Activated CD4-positive, CD25-positive, alpha-beta regulatory T cell treated with anti-CD3 and anti-CD28 coated beads, Interleukin-2, amount 50 U/mL, for 16 hours (primary cell): ENCODE measurements around the gene CLTCL1.

Experiments
- DNase-seq: peaks from one replicate; pipeline ENCODE4 v3.0.0-alpha.2; 2020; ENCODE audit warnings: low read depth, low spot score

CLTCL1 gene

GRCh38 chr22:19196841-19197612 is 94.5 kb downstream of the CLTCL1 start:
- no peak for DNase-seq

- no peak for DNase-seq
Measured at GRCh38 chr22:19195796-19196731, 95.5 kb downstream of the CLTCL1 start.

- no peak for DNase-seq
Measured at GRCh38 chr22:19194766-19195536, 96.6 kb downstream of the CLTCL1 start.

DNA sequence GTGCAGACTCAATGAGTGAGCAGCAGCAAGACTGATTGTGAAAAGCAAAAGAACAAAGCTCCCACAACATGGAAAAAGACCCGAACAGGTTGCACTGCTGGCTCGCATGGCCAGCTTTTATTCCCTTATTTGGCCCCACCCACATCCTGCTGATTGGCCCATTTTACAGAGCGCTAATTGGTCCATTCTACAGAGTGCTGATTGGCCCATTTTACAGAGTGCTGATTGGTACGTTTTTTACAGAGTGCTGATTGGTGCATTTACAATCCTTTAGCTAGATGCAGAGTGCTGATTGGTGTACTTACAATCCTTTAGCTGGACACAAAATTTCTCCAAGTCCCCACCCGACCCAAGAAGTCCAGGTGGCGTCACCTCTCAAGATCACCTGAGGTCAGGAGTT is 97.6 kb downstream of the CLTCL1 start:
- DNase-seq, result no peak

- DNase-seq, result no peak
Measured at GRCh38 chr22:19187716-19188563, 103.6 kb downstream of the CLTCL1 start.

DNA sequence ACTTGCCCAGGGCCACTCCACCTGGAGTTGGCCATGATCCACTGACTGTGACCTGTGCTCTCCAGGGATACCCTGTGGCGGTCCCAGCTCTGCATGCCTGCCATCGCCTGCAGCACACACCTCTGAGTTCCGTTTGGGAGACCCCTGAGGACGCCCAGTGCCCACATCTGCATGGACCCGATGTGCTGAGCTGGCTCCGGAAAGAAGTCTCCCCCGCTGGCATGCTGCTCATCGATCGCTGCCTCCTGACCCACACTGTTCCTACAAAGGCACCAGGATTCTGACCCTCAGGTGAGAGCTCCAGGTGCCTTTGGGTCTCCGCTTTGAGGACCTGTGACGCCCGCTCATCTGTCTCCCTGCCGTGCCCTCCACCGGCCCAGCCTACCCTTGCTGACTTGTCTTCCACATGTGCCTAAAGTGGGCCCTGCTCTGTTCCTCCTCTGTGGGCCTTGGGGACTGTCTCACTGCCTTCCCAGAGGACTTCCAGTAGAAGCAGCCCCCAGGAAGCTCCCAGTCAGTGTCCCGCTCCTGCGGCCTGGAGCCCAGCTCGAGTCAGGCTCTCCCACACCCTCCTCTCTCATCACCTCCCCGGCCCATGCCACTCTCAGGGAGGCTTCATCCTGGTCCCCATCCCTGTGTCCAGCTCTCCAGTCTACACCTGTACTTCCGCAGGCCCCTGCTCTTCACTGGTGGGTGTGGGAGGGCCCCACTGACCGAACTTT is 107.1 kb downstream of the CLTCL1 start:
- no peak for DNase-seq

- no peak for DNase-seq
Measured at GRCh38 chr22:19183216-19183615, 108.3 kb downstream of the CLTCL1 start.

DNA sequence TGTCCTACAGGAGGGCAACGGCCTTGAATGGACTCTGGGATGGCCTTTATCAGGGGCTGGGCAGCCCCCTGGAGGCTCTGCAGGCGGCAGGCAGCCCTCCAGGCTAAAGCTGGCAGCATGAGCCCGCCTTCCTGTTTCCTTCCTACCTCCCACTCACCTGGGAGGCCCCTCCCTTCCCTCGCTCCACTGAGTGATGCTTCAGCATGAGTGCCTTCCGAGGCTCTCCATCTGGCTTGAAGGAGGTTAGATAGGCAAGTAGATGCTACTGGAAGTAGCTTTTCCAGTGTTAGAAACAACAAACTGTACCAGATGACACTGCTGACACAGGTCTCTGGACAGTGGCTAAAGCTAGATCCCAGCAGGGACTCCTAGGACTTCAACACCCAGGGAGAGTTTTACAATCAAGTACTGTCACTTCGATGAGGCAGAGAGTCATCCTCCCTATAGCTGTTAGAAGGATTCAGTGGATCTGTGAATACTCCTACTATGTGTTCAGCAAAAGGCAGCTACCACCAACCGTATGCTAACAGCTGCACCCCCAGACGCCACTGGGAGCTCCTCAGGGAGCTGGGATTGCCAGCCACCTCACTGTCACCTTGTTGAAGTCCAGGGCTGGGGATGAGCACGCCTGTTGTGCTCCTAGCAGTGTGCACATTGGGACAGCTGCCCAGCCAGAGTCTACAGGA is 108.9 kb downstream of the CLTCL1 start:
- DNase-seq, result no peak

DNA sequence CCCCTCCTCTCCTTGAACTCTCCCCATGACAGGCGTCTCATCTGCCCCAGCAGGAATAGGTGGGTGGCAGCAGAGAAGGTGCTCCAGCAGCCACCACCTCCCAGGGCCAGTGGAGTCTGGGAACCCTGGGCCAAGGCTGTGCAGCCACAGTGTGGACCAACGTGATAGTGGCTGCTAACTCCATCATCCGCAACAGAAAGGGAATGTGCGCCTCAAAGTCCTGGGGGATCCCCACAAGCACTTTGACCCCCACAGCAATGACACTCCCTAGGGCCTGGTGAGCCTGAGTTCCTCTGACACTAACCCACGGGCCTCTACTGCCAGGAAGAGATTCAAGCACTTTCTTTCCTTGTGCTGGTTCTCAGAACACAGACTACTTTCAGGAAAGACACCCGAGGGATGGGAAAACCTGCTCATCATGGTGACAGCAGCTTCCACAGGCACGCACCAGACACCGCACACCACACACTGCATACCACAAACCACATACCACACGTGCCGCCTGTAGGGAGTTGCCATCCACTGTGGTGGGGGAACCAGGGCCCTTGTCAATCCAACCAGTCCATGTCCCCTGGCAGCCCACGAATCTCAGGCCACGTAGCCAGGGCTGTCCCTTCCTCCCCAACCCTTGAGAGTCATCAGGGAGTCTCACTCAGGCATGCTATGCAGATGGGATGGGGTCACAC is 109.6 kb downstream of the CLTCL1 start:
- DNase-seq, result no peak

DNA sequence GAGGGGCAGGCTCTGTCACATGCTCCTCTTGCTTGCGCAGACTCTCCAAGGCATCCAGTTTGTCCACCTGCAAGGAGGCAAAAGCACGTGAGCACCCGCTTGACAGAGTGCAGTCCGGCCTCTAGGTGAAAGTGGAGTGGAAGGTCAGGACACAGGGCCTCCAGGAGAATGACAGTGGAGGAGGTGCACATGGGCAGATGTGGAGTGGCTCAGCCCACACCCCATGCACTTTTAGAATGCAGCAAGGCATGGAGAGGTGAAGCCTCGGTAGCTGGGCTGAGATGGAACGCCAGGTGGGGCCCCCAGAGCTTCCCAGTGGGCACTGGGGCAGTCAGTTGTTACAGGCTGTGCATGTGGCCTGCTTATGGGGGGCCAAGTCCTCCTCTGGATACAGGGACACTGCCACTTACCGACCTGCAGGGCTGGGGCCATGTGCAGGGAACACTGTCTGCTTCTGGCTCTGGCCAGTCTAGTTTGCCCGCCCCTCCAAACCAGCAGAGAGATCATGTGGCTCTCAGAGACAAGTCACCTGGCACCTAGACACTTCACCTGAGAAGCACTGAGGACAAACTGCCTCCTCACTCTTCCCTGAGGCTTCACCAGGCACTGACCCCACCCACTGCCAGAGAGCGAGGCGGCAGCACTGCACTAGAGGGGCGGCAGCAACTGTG is 110.6 kb downstream of the CLTCL1 start:
- DNase-seq, result no peak

GRCh38 chr22:19180234-19180633 is 111.3 kb downstream of the CLTCL1 start:
- DNase-seq, result no peak

DNA sequence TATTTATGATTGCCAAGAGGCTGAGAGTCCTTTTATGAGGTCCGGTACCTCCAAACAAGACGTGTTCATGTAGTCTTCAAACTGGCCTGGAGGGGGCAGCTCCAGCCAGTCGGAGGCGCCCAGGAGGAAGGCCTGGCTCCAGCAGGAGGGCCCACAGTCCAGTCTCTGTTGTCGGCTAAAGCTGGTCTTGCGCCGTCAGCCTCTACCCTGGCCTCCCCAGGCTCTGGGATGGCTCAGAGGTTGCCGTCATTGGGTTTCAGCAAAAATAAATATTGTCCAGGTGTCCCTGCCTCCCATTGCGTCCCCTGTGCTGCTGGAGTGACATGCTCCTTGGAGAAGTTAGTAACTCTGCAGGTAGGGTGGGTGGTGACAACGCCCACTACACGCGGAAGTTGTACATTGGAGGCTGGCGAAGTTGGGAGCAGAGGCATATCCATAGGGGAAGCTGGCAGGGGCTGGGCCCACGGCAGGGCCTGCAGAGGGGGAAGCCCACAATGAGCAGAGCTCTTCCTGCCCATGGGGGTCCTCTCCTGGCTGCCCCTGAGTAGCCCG is 111.9 kb downstream of the CLTCL1 start:
- DNase-seq, result no peak

- peak; percentile 59 for DNase-seq
Measured at GRCh38 chr22:19178657-19179496, 112.6 kb downstream of the CLTCL1 start, which contains the start of gene SLC25A1. TSS of gene SLC25A1 (minus strand) at chr22:19178736. CDS start at chr22:19178673, 63 bp downstream.

- DNase-seq, result peak; percentile 23
Measured at GRCh38 chr22:19178065-19178656, 113.4 kb downstream of the CLTCL1 start.

GRCh38 chr22:19177164-19178064 is 114.1 kb downstream of the CLTCL1 start:
- no peak for DNase-seq

GRCh38 chr22:19176732-19177131 is 114.8 kb downstream of the CLTCL1 start:
- no peak for DNase-seq
